ENCODE measurements around the gene RTTN. TPM values are rescaled to one million over a fixed set of nuclear protein-coding genes. Genes with fewer than 3 reads are reported as not detected.

RTTN gene
- total RNA-seq, 4 donors from 2014 or later: 10.8 to 58.1 (median 22.4) TPM

GRCh38 chr18:70075906-70076305 lies 129.6 kb downstream of the RTTN start:
- intact Hi-C loops (cut with DNase I; ENCODE audit: low total_unique reads): no loop called here
- Histone ChIP-seq H3K36me3 (no peaks in the 10 kb centered on the region), H3K9me3 (no peaks in the 10 kb centered on the region), H3K4me3 (no peak overlapping the region), H3K27me3 (no peaks in the 10 kb centered on the region), H3K27ac (no peak overlapping the region), H3K4me1 (no peaks in the 10 kb centered on the region)
- no peak for DNase-seq
- TF ChIP-seq POLR2A (IDR thresholded peaks at IDR 0.05) (no peak), CTCF (IDR thresholded peaks at IDR 0.05) (no peak)

- no peak for TF ChIP-seq CTCF (IDR thresholded peaks at IDR 0.05)
- no peak for TF ChIP-seq POLR2A (IDR thresholded peaks at IDR 0.05)
- no peaks in the 10 kb centered on the region for H3K27me3 ChIP-seq
- H3K36me3 ChIP-seq: no peaks in the 10 kb centered on the region
- DNase-seq: no peak
- H3K27ac ChIP-seq: no peak overlapping the region
- no peak overlapping the region for H3K4me3 ChIP-seq
- H3K9me3 ChIP-seq: no peaks in the 10 kb centered on the region
- no peaks in the 10 kb centered on the region for H3K4me1 ChIP-seq
- intact Hi-C loops (cut with DNase I; ENCODE audit: low total_unique reads): no loop called here
Observed at GRCh38 chr18:70074116-70074515, 131.4 kb downstream of the RTTN start.

- Histone ChIP-seq H3K27me3 (no peaks in the 10 kb centered on the region), H3K4me1 (no peaks in the 10 kb centered on the region), H3K27ac (no peak overlapping the region), H3K4me3 (no peak overlapping the region), H3K36me3 (no peaks in the 10 kb centered on the region), H3K9me3 (no peaks in the 10 kb centered on the region)
- DNase-seq: no peak
- TF ChIP-seq CTCF (IDR thresholded peaks at IDR 0.05) (no peak), POLR2A (IDR thresholded peaks at IDR 0.05) (no peak)
- intact Hi-C loops (cut with DNase I; ENCODE audit: low total_unique reads): no loop called here
Observed at GRCh38 chr18:70073432-70073831, 132.1 kb downstream of the RTTN start.

GRCh38 chr18:70072678-70073077 lies 132.8 kb downstream of the RTTN start:
- Histone ChIP-seq H3K4me3 (no peak overlapping the region), H3K27ac (no peak overlapping the region), H3K4me1 (no peaks in the 10 kb centered on the region), H3K27me3 (no peaks in the 10 kb centered on the region), H3K9me3 (no peaks in the 10 kb centered on the region), H3K36me3 (no peaks in the 10 kb centered on the region)
- intact Hi-C loops (cut with DNase I; ENCODE audit: low total_unique reads): no loop called here
- TF ChIP-seq CTCF (IDR thresholded peaks at IDR 0.05): no peak
- no peak for DNase-seq

GRCh38 chr18:70069965-70070364 lies 135.5 kb downstream of the RTTN start:
- H3K36me3 ChIP-seq: no peaks in the 10 kb centered on the region
- no peak for DNase-seq
- no peak overlapping the region for H3K27ac ChIP-seq
- intact Hi-C loops (cut with DNase I; ENCODE audit: low total_unique reads): no loop called here
- no peaks in the 10 kb centered on the region for H3K4me1 ChIP-seq
- H3K9me3 ChIP-seq: no peaks in the 10 kb centered on the region
- H3K27me3 ChIP-seq: no peaks in the 10 kb centered on the region
- TF ChIP-seq POLR2A (IDR thresholded peaks at IDR 0.05) (no peak), CTCF (IDR thresholded peaks at IDR 0.05) (no peak)
- H3K4me3 ChIP-seq: no peak overlapping the region

Measured in uterus (tissue), 4 donors.